Duodenal mucosa (tissue), 2 donors: ENCODE results near the gene PTPN13.

Experiments used
- H3K27ac ChIP-seq: one replicate; pipeline ENCODE4 v1.7.0; 2013; ENCODE audit warnings: low read depth, low read length
- H3K27me3 ChIP-seq, 2 donors: one replicate each; pipeline ENCODE4 v1.7.0; 2013; ENCODE audit warnings: low read length in 2 of 2, control low read depth in 1 of 2; ENCODE audit not compliant: insufficient read depth in 2 of 2, control insufficient read depth in 1 of 2
- H3K36me3 ChIP-seq, 2 donors: one replicate each; pipeline ENCODE4 v1.7.0; 2013; ENCODE audit warnings: low read length in 2 of 2, control low read depth in 1 of 2; ENCODE audit not compliant: insufficient read depth in 2 of 2, control insufficient read depth in 1 of 2
- H3K4me1 ChIP-seq, 2 donors: one replicate each; pipeline ENCODE4 v1.7.0; 2013; ENCODE audit warnings: low read length in 2 of 2, control low read depth in 1 of 2; ENCODE audit not compliant: insufficient read depth in 2 of 2, control insufficient read depth in 1 of 2
- H3K4me3 ChIP-seq, 2 donors: one replicate each; pipeline ENCODE4 v1.7.0; 2013; ENCODE audit warnings: low read length in 2 of 2, low read depth in 1 of 2
- H3K9ac ChIP-seq, 2 donors: one replicate each; pipeline ENCODE4 v1.7.0; 2013; ENCODE audit warnings: low read length in 2 of 2, low read depth in 1 of 2
- H3K9me3 ChIP-seq, 2 donors: one replicate each; pipeline ENCODE4 v1.7.0; 2013; ENCODE audit warnings: low read length in 2 of 2, control low read depth in 1 of 2; ENCODE audit not compliant: control insufficient read depth in 1 of 2

The PTPN13 gene

GRCh38 chr4:86593688-86594558, at the start of gene PTPN13:
PTPN13 (plus strand) TSS chr4:86594315; CDS start chr4:86635257, 40,942 bp downstream.
- H3K4me3 ChIP-seq, result peak within 1 kb of the TSS; percentile 67 to 79
- H3K27me3 ChIP-seq, result peaks cover 8 to 28% of the 10 kb centered on the region in 2 donors
- H3K9ac ChIP-seq, result peak within 1 kb of the TSS; percentile 8 to 16
- H3K27ac ChIP-seq, result peak within 1 kb of the TSS; percentile 58
- H3K36me3 ChIP-seq, result no peaks in the 10 kb centered on the region
- H3K9me3 ChIP-seq, result no peaks in the 10 kb centered on the region
- H3K4me1 ChIP-seq, result peaks cover 0 to 5% of the 10 kb centered on the region in 2 donors

GRCh38 chr4:86547140-86547539, 47.0 kb upstream of the PTPN13 start:
- Histone ChIP-seq H3K4me3 (no peak overlapping the region), H3K36me3 (no peaks in the 10 kb centered on the region), H3K9me3 (no peaks in the 10 kb centered on the region), H3K27ac (no peak overlapping the region), H3K9ac (no peak overlapping the region), H3K4me1 (no peaks in the 10 kb centered on the region), H3K27me3 (no peaks in the 10 kb centered on the region)

- Histone ChIP-seq H3K36me3 (no peaks in the 10 kb centered on the region), H3K4me3 (no peak overlapping the region), H3K27ac (no peak overlapping the region), H3K9ac (no peak overlapping the region), H3K27me3 (no peaks in the 10 kb centered on the region), H3K4me1 (no peaks in the 10 kb centered on the region), H3K9me3 (no peaks in the 10 kb centered on the region)
These were observed 44.8 kb upstream of the PTPN13 start for GRCh38 chr4:86549163-86549788.

GRCh38 chr4:86551387-86551786, 42.7 kb upstream of the PTPN13 start:
- Histone ChIP-seq H3K9ac (no peak overlapping the region), H3K9me3 (no peaks in the 10 kb centered on the region), H3K4me3 (no peak overlapping the region)

GRCh38 chr4:86554646-86555045, 39.5 kb upstream of the PTPN13 start:
- H3K9me3 ChIP-seq, result no peaks in the 10 kb centered on the region
- no peaks in the 10 kb centered on the region for H3K4me1 ChIP-seq
- no peaks in the 10 kb centered on the region for H3K36me3 ChIP-seq
- no peak overlapping the region for H3K9ac ChIP-seq
- no peak overlapping the region for H3K4me3 ChIP-seq
- no peak overlapping the region for H3K27ac ChIP-seq
- no peaks in the 10 kb centered on the region for H3K27me3 ChIP-seq

More at GRCh38 chr4:86551387-86551786, 42.7 kb upstream of the PTPN13 start:
- no peaks in the 10 kb centered on the region for H3K4me1 ChIP-seq
- H3K27ac ChIP-seq, result no peak overlapping the region
- H3K36me3 ChIP-seq, result no peaks in the 10 kb centered on the region
- no peaks in the 10 kb centered on the region for H3K27me3 ChIP-seq

- no peak overlapping the region for H3K4me3 ChIP-seq
- H3K9me3 ChIP-seq, result no peaks in the 10 kb centered on the region
- no peaks in the 10 kb centered on the region for H3K36me3 ChIP-seq
- no peak overlapping the region for H3K9ac ChIP-seq
- peaks cover 0 to 7% of the 10 kb centered on the region in 2 donors for H3K4me1 ChIP-seq
- H3K27me3 ChIP-seq, result no peaks in the 10 kb centered on the region
- H3K27ac ChIP-seq, result no peak overlapping the region
These were observed 37.2 kb upstream of the PTPN13 start for GRCh38 chr4:86556791-86557415.

GRCh38 chr4:86557526-86557925, 36.6 kb upstream of the PTPN13 start:
- no peak overlapping the region for H3K4me3 ChIP-seq
- peaks cover 0 to 7% of the 10 kb centered on the region in 2 donors for H3K4me1 ChIP-seq
- no peaks in the 10 kb centered on the region for H3K9me3 ChIP-seq
- H3K27ac ChIP-seq, result no peak overlapping the region
- H3K9ac ChIP-seq, result no peak overlapping the region
- H3K27me3 ChIP-seq, result no peaks in the 10 kb centered on the region
- no peaks in the 10 kb centered on the region for H3K36me3 ChIP-seq

- no peak overlapping the region for H3K4me3 ChIP-seq
- no peak overlapping the region for H3K27ac ChIP-seq
- no peaks in the 10 kb centered on the region for H3K36me3 ChIP-seq
- no peaks in the 10 kb centered on the region for H3K27me3 ChIP-seq
- H3K9ac ChIP-seq, result no peak overlapping the region
- H3K4me1 ChIP-seq, result peaks cover 0 to 7% of the 10 kb centered on the region in 2 donors
- H3K9me3 ChIP-seq, result no peaks in the 10 kb centered on the region
These were observed 35.9 kb upstream of the PTPN13 start for GRCh38 chr4:86558258-86558657.

- Histone ChIP-seq H3K9ac (no peak overlapping the region), H3K4me1 (peaks cover 0 to 7% of the 10 kb centered on the region in 2 donors), H3K36me3 (no peaks in the 10 kb centered on the region), H3K27me3 (no peaks in the 10 kb centered on the region), H3K9me3 (no peaks in the 10 kb centered on the region), H3K4me3 (no peak overlapping the region), H3K27ac (no peak overlapping the region)
These were observed 35.3 kb upstream of the PTPN13 start for GRCh38 chr4:86558797-86559196.

- Histone ChIP-seq H3K4me1 (peaks cover 0 to 7% of the 10 kb centered on the region in 2 donors), H3K9ac (no peak overlapping the region), H3K4me3 (no peak overlapping the region), H3K27me3 (no peaks in the 10 kb centered on the region), H3K27ac (no peak overlapping the region), H3K36me3 (no peaks in the 10 kb centered on the region), H3K9me3 (no peaks in the 10 kb centered on the region)
These were observed 33.7 kb upstream of the PTPN13 start for GRCh38 chr4:86560447-86560846.
